ENCODE measurements around the gene ADAMTS9. TPM values are rescaled to one million over a fixed set of nuclear protein-coding genes. Genes with fewer than 3 reads are reported as not detected.

The ADAMTS9 gene
- total RNA-seq, 2 donors from 2014 or later, result 104 to 420 TPM

GRCh38 chr3:64627042-64627441 lies 60.8 kb downstream of the ADAMTS9 start:
- peaks cover 15% of the 10 kb centered on the region for H3K36me3 ChIP-seq
- no peaks in the 10 kb centered on the region for H3K4me1 ChIP-seq (ENCODE audit: control insufficient read depth in 1 of 2, low read depth in 2 of 2)

DNA sequence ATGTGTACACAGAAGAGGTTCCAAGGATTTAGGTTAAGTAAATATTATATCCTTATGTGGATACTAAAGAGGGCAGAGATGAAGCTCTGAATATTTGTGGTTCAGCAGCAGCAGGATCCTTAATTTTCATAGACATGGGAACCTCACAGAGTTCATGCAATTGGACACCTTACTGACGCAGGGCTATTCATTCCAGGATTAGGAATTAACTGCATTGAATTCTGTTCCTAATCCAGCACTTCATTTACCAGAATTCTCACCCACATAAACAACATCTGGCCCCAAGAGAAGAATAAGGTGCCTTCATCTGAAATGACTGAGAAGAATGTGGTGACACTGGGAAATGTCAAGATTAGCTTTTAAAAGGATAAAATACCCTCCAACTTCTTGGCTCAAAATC lies 62.4 kb downstream of the ADAMTS9 start:
- peaks cover 14% of the 10 kb centered on the region for H3K36me3 ChIP-seq
- ATAC-seq (ENCODE audit: insufficient number of reproducible peaks, low FRiP score, low read depth), result no peak
- no peak for DNase-seq (ENCODE audit: low spot score)
- H3K27ac ChIP-seq, result no peak overlapping the region
- no peaks in the 10 kb centered on the region for H3K4me1 ChIP-seq (ENCODE audit: control insufficient read depth in 1 of 2, low read depth in 2 of 2)
- TF ChIP-seq, protein P1, sequence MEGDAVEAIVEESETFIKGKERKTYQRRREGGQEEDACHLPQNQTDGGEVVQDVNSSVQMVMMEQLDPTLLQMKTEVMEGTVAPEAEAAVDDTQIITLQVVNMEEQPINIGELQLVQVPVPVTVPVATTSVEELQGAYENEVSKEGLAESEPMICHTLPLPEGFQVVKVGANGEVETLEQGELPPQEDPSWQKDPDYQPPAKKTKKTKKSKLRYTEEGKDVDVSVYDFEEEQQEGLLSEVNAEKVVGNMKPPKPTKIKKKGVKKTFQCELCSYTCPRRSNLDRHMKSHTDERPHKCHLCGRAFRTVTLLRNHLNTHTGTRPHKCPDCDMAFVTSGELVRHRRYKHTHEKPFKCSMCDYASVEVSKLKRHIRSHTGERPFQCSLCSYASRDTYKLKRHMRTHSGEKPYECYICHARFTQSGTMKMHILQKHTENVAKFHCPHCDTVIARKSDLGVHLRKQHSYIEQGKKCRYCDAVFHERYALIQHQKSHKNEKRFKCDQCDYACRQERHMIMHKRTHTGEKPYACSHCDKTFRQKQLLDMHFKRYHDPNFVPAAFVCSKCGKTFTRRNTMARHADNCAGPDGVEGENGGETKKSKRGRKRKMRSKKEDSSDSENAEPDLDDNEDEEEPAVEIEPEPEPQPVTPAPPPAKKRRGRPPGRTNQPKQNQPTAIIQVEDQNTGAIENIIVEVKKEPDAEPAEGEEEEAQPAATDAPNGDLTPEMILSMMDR (IDR thresholded peaks at IDR 0.05), result no peak
- no peaks in the 10 kb centered on the region for H3K27me3 ChIP-seq (replicated peaks; ENCODE audit: insufficient read depth)
- no peak overlapping the region for H3K4me3 ChIP-seq
- no peaks in the 10 kb centered on the region for H3K9me3 ChIP-seq

More at GRCh38 chr3:64627042-64627441, 60.8 kb downstream of the ADAMTS9 start:
- ATAC-seq (ENCODE audit: insufficient number of reproducible peaks, low FRiP score, low read depth) (no peak), DNase-seq (ENCODE audit: low spot score) (no peak)
- Histone ChIP-seq H3K9me3 (no peaks in the 10 kb centered on the region), H3K27me3 (replicated peaks; ENCODE audit: insufficient read depth) (no peaks in the 10 kb centered on the region), H3K4me3 (no peak overlapping the region), H3K27ac (no peak overlapping the region)
- TF ChIP-seq, protein P1 (IDR thresholded peaks at IDR 0.05), result no peak

DNA sequence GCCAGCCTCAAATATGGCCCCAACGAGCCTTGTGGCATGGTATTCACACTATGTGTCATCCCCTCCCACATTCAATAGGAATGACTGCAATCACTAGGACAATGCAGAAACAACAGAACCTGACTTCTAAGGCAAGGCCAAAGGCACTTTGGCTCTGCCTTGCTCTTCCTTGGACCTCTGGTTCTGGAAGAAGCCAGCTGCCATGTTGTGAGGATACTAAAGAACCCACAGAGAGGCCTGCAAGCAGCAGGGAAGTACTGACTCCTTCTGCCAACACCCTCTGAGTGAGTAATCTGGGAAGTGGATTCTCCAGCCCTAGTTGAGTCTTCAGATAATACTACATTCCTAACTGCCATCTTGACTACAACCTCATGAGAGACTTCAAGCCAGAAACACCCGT lies 64.7 kb downstream of the ADAMTS9 start:
- Histone ChIP-seq H3K4me3 (no peak overlapping the region), H3K27ac (no peak overlapping the region), H3K36me3 (peaks cover 19% of the 10 kb centered on the region), H3K9me3 (no peaks in the 10 kb centered on the region), H3K27me3 (replicated peaks; ENCODE audit: insufficient read depth) (no peaks in the 10 kb centered on the region), H3K4me1 (ENCODE audit: control insufficient read depth in 1 of 2, low read depth in 2 of 2) (no peaks in the 10 kb centered on the region)
- no peak for DNase-seq (ENCODE audit: low spot score)
- no peak for ATAC-seq (ENCODE audit: insufficient number of reproducible peaks, low FRiP score, low read depth)
- TF ChIP-seq, protein P1 (IDR thresholded peaks at IDR 0.05), result no peak

GRCh38 chr3:64621726-64622395 lies 65.9 kb downstream of the ADAMTS9 start:
- DNase-seq (ENCODE audit: low spot score) (no peak), ATAC-seq (ENCODE audit: insufficient number of reproducible peaks, low FRiP score, low read depth) (no peak)
- H3K9me3 ChIP-seq, result no peaks in the 10 kb centered on the region
- H3K36me3 ChIP-seq, result peaks cover 19% of the 10 kb centered on the region
- H3K4me1 ChIP-seq (ENCODE audit: control insufficient read depth in 1 of 2, low read depth in 2 of 2), result no peaks in the 10 kb centered on the region
- TF ChIP-seq, protein P1 (IDR thresholded peaks at IDR 0.05), result no peak
- H3K4me3 ChIP-seq, result no peak overlapping the region
- no peaks in the 10 kb centered on the region for H3K27me3 ChIP-seq (replicated peaks; ENCODE audit: insufficient read depth)
- H3K27ac ChIP-seq, result no peak overlapping the region

GRCh38 chr3:64621275-64621674 lies 66.5 kb downstream of the ADAMTS9 start:
- no peak overlapping the region for H3K27ac ChIP-seq
- H3K4me3 ChIP-seq, result no peak overlapping the region
- H3K36me3 ChIP-seq, result peaks cover 19% of the 10 kb centered on the region
- ATAC-seq (ENCODE audit: insufficient number of reproducible peaks, low FRiP score, low read depth) (no peak), DNase-seq (ENCODE audit: low spot score) (no peak)
- TF ChIP-seq, protein P1 (IDR thresholded peaks at IDR 0.05), result no peak
- no peaks in the 10 kb centered on the region for H3K9me3 ChIP-seq
- H3K27me3 ChIP-seq (replicated peaks; ENCODE audit: insufficient read depth), result no peaks in the 10 kb centered on the region
- H3K4me1 ChIP-seq (ENCODE audit: control insufficient read depth in 1 of 2, low read depth in 2 of 2), result no peaks in the 10 kb centered on the region

Data from thoracic aorta (tissue), 2 donors.